C4-2B (cell line): Measurements from ENCODE around the gene MYH11.
"Not testable (repeated sequence)": the region's sequence is repeated elsewhere in the genome, so short reads cannot be mapped to it uniquely, and the experiment has no call there.

Experiments used
- H3K27ac ChIP-seq: fragments of 450-650 bp; 2 replicates; pipeline ENCODE4 v1.5.1; 2017
- ZFX ChIP-seq: fragments of 450-650 bp; IDR thresholded peaks from 2 replicates; pipeline ENCODE4 v1.6.1; 2017
- TF ChIP-seq, protein P1 (sequence below): fragments of 450-650 bp; conservative IDR thresholded peaks from 2 replicates; pipeline ENCODE4 v1.5.1; 2017; ENCODE audit warnings: mild to moderate bottlenecking

Gene MYH11

DNA sequence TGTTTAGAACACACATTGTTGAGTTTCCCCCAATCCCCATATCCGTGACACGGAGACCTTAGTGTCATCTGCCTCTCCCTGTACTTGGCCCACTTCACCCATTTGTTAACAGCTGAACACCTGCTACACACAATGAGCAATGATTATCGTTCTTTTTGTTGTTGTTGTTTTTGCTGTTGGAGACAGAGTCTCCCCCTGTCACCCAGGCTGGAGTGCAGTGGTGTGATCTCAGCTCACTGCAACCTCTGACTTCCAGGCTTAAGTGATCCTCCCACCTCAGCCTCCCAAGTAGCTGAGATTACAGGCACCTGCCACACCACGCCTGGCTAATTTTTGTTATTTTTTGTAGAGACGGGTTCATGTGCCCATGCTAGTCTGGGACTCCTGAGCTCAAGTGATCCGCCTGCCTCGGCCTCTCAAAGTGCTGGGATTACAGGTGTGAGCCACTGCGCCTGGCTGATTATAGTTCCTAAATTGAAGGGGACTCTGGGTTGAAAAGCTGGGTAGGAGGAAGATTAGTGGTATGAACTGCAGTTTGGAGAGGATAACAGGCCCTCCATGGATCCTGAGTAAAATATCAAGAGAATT lies 185.2 kb downstream of the MYH11 start:
- H3K27ac ChIP-seq: peak overlapping the region; percentile 86
- no peak for TF ChIP-seq ZFX
- TF ChIP-seq, protein P1, sequence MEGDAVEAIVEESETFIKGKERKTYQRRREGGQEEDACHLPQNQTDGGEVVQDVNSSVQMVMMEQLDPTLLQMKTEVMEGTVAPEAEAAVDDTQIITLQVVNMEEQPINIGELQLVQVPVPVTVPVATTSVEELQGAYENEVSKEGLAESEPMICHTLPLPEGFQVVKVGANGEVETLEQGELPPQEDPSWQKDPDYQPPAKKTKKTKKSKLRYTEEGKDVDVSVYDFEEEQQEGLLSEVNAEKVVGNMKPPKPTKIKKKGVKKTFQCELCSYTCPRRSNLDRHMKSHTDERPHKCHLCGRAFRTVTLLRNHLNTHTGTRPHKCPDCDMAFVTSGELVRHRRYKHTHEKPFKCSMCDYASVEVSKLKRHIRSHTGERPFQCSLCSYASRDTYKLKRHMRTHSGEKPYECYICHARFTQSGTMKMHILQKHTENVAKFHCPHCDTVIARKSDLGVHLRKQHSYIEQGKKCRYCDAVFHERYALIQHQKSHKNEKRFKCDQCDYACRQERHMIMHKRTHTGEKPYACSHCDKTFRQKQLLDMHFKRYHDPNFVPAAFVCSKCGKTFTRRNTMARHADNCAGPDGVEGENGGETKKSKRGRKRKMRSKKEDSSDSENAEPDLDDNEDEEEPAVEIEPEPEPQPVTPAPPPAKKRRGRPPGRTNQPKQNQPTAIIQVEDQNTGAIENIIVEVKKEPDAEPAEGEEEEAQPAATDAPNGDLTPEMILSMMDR: no peak

DNA sequence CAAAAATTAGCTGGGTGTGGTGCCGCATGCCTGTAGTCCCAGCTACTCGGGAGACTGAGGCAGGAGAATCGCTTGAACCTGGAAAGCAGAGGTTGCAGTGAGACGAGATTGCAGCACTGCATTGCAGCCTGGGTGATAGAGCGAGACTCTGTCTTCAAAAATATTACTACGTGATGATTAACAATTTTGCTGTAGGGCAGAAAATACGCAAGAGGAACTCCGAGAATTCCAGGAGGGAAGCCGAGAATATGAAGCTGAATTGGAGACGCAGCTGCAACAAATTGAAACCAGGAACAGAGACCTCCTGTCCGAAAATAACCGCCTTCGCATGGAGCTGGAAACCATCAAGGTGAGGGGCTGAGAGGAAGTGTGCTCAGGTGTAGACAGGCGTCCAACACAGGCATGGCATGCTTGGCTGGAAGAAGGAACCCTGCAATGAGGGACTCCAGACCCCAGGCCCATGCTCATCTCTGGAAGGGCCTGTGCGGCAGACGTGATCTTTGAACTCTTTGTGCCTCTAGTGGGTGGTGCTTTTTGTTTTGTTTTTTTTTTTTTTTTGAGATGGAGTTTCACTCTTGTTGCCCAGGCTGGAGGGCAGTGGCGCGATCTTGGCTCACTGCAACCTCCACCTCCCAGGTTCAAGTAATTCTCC lies 189.6 kb downstream of the MYH11 start:
- no peak overlapping the region for H3K27ac ChIP-seq

DNA sequence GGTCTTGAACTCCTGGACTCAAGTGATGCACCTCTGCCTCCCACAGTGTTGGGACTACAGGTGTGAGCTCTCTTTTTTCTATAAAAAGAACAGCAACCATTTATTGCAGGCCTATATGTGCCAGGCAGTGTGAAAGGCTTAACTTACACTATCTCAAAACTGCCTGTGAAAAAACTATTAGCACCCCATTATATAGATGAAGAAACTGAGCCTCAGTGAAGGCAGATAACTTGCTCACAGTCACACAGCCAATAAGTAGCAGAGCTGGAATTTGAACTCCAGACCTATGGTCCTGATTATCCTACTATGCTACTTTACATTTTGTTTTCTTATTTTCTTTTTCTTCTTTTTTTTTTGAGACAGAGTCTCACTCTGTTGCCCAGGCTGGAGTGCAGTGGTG lies 191.7 kb downstream of the MYH11 start:
- no peak overlapping the region for H3K27ac ChIP-seq
- no peak for TF ChIP-seq ZFX
- TF ChIP-seq, protein P1: no peak

More for the DNA sequence above, 189.6 kb downstream of the MYH11 start:
- no peak for TF ChIP-seq ZFX
- TF ChIP-seq, protein P1: no peak

DNA sequence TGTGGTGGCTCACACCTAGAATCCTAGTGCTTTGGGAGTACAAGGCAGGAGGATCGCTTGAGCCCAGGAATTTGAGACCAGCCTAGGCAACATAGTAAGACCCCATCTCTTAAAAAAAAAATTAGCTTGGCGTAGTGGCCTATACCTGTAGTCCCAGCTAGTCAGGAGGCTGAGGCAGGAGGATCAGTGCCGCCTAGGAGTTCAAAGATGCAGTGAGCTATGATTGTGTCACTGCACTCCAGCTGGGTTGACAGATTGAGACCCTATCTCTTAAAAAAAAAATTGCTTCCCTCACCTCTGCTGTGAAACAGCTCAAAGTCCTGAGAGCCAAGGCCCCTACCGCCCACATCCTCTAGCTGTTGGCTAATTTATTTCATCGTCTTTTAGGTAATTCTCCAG lies 196.6 kb downstream of the MYH11 start:
- TF ChIP-seq, protein P1: no peak
- no peak for TF ChIP-seq ZFX
- H3K27ac ChIP-seq: no peak overlapping the region

DNA sequence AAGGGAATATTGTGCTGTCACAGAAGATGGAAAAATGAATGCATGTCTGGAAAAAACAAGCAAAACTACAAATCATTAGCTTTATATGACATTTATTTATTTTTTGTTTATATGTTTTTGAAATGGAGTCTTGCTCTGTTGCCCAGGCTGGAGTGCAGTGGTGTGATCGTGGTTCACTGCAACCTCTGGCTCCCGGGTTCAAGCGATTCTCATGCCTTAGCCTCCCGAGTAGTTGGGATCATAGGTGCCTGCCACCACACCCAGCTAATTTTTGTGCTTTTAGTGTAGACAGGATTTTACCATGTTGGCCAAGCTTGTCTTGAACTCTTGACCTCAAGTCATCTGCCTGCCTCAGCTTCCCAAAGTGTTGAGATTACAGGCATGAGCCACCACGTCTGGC lies 198.3 kb downstream of the MYH11 start:
- H3K27ac ChIP-seq: no peak overlapping the region
- no peak for TF ChIP-seq ZFX
- TF ChIP-seq, protein P1: no peak

DNA sequence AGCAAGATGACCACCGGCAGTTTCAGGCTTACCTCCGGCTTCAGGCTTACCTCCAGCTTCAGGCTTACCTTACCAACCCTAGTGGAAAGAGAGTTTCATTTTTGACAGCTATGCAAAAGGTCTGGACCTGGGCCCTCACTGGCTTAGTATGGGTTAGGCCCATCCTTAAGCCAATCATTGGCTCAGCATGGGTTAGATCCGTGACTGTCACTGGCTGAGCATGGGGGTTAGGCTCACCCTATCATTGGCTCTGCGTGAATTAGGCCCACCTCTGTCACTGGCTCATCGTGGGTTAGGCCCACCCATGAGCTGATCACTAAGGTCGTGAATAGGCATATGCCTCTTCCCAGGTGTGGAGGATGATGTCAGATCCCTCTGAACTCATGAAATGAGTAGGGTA lies 198.7 kb downstream of the MYH11 start:
- H3K27ac ChIP-seq: no peak overlapping the region
- no peak for TF ChIP-seq ZFX
- TF ChIP-seq, protein P1: no peak

DNA sequence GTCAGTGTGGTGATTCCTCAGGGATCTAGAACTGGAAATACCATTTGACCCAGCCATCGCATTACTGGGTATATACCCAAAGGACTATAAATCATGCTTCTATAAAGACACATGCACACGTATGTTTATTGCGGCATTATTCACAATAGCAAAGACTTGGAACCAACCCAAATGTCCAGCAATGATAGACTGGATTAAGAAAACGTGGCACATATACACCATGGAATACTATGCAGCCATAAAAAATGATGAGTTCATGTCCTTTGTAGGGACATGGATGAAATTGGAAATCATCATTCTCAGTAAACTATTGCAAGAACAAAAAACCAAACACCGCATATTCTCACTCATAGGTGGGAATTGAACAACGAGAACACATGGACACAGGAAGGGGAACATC lies 201.3 kb downstream of the MYH11 start:
- H3K27ac ChIP-seq: not testable (repeated sequence)

DNA sequence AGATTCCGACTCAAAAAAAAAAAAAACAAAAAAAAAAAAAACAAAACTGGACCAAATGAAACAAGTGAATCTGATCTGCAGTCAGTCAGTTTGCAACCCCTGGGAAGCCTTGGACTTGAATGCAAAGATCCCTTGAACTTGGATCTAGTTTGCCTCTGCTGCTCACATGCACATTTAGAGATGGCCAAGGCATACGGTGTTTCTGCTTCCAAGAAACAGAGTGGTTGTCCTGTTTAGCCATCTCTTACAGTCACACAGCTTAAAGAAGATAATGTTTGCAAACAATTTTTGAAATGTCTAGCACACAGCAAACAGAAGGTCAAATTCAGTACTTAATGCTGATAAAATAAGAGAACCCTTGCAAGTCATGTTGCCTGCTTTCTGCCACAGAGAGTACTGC lies 202.2 kb downstream of the MYH11 start:
- no peak for TF ChIP-seq ZFX
- TF ChIP-seq, protein P1: no peak
- H3K27ac ChIP-seq: no peak overlapping the region
